DND-41 (cell line): ENCODE results near the gene HMCN2.

Experiments
- ATAC-seq: fragments of 200-7000 bp; cut with Tn5 transposase; 3 replicates; pipeline ENCODE4 v1.9.1; 2021; ENCODE audit warnings: low read depth; ENCODE audit not compliant: insufficient read depth
- DNase-seq: peaks from one replicate; pipeline ENCODE4 v3.0.0-alpha.2; 2020
- H2AFZ ChIP-seq: 2 replicates; pipeline ENCODE4 v1.6.0; 2012; ENCODE audit warnings: low read depth, low read length
- H3K27ac ChIP-seq: 2 replicates; pipeline ENCODE4 v1.5.1; 2012; ENCODE audit warnings: low read length, inconsistent platforms
- H3K27me3 ChIP-seq: fragments of 200-600 bp; sonication (generic); 2 replicates; pipeline ENCODE4 v1.6.0; 2012; ENCODE audit warnings: low read length, mild to moderate bottlenecking, inconsistent platforms; ENCODE audit not compliant: insufficient read depth, poor library complexity
- H3K36me3 ChIP-seq: 2 replicates; pipeline ENCODE4 v1.5.1; 2012; ENCODE audit warnings: low read length, inconsistent platforms; ENCODE audit not compliant: insufficient read depth
- H3K4me1 ChIP-seq: 2 replicates; pipeline ENCODE4 v1.5.1; 2012; ENCODE audit warnings: mild to moderate bottlenecking, low read length; ENCODE audit not compliant: insufficient read depth
- H3K4me2 ChIP-seq: 2 replicates; pipeline ENCODE4 v1.6.0; 2012; ENCODE audit warnings: mild to moderate bottlenecking, moderate library complexity, low read length, inconsistent platforms; ENCODE audit not compliant: insufficient read depth
- H3K4me3 ChIP-seq, 2 experiments: fragments of 200-600 bp in 1 of 2; shearing (Covaris generic) in 1 of 2; 2 replicates each; pipeline ENCODE4 v1.5.1; 2012 to 2016; ENCODE audit warnings: inconsistent platforms in 2 of 2, low read length in 2 of 2, mild to moderate bottlenecking in 2 of 2, low read depth in 1 of 2, moderate library complexity in 1 of 2
- H3K79me2 ChIP-seq: 2 replicates; pipeline ENCODE4 v1.6.0; 2012; ENCODE audit warnings: low read length, inconsistent platforms; ENCODE audit not compliant: insufficient read depth
- H3K9ac ChIP-seq: 2 replicates; pipeline ENCODE4 v1.6.0; 2012; ENCODE audit warnings: low read depth, mild to moderate bottlenecking, inconsistent platforms, low read length, moderate library complexity
- H3K9me3 ChIP-seq: 2 replicates; pipeline ENCODE4 v1.5.1; 2012; ENCODE audit warnings: low read length, moderate library complexity, mild to moderate bottlenecking, inconsistent platforms; ENCODE audit not compliant: insufficient read depth, severe bottlenecking
- H4K20me1 ChIP-seq: 2 replicates; pipeline ENCODE4 v1.6.0; 2012; ENCODE audit warnings: low read length; ENCODE audit not compliant: insufficient read depth
- EZH2 ChIP-seq: IDR thresholded peaks from 3 replicates; pipeline ENCODE4 v1.6.1; 2012; ENCODE audit warnings: borderline replicate concordance, low read depth, mild to moderate bottlenecking, moderate library complexity, low read length, inconsistent platforms; ENCODE audit not compliant: severe bottlenecking
- TF ChIP-seq, protein P1 (sequence below): IDR thresholded peaks from 2 replicates; pipeline ENCODE4 v1.5.1; 2012; ENCODE audit warnings: borderline replicate concordance, low read length, moderate library complexity, mild to moderate bottlenecking; ENCODE audit not compliant: poor library complexity, severe bottlenecking; ENCODE audit errors: extremely low read depth

Gene HMCN2

DNA sequence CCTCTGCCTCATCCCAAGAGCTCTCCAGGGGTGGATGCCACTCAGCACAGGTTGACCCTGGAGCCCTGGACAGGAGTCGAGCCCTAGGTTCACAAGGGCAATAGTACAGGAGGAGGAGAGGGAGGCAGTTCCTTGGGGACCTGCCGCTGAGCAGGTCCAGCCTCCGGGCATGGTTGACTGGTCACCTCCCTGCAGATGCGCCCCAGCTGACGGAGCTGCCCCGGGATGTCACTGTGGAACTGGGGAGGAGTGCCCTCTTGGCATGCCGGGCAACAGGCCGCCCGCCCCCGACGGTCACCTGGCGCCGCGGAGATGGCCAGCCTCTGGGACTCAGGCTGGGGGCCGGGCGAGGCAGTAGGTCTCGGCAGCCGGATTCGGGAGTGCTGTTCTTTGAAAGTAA, 53.7 kb downstream of the HMCN2 start:
- Histone ChIP-seq H3K9ac (no peak overlapping the region), H3K27me3 (no peaks in the 10 kb centered on the region), H3K4me2 (no peak overlapping the region), H4K20me1 (0 out of 2 replicates have a peak, but pooled peaks cover 4% of the 10 kb centered on the region), H3K4me1 (no peaks in the 10 kb centered on the region), H3K79me2 (no peaks in the 10 kb centered on the region), H3K4me3 (no peak overlapping the region), H3K9me3 (no peaks in the 10 kb centered on the region), H3K36me3 (no peaks in the 10 kb centered on the region), H2AFZ (no peak overlapping the region), H3K27ac (no peak overlapping the region)
- ATAC-seq (no peak), DNase-seq (no peak)
- TF ChIP-seq, protein P1, sequence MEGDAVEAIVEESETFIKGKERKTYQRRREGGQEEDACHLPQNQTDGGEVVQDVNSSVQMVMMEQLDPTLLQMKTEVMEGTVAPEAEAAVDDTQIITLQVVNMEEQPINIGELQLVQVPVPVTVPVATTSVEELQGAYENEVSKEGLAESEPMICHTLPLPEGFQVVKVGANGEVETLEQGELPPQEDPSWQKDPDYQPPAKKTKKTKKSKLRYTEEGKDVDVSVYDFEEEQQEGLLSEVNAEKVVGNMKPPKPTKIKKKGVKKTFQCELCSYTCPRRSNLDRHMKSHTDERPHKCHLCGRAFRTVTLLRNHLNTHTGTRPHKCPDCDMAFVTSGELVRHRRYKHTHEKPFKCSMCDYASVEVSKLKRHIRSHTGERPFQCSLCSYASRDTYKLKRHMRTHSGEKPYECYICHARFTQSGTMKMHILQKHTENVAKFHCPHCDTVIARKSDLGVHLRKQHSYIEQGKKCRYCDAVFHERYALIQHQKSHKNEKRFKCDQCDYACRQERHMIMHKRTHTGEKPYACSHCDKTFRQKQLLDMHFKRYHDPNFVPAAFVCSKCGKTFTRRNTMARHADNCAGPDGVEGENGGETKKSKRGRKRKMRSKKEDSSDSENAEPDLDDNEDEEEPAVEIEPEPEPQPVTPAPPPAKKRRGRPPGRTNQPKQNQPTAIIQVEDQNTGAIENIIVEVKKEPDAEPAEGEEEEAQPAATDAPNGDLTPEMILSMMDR = no peak
- no peak for TF ChIP-seq EZH2

DNA sequence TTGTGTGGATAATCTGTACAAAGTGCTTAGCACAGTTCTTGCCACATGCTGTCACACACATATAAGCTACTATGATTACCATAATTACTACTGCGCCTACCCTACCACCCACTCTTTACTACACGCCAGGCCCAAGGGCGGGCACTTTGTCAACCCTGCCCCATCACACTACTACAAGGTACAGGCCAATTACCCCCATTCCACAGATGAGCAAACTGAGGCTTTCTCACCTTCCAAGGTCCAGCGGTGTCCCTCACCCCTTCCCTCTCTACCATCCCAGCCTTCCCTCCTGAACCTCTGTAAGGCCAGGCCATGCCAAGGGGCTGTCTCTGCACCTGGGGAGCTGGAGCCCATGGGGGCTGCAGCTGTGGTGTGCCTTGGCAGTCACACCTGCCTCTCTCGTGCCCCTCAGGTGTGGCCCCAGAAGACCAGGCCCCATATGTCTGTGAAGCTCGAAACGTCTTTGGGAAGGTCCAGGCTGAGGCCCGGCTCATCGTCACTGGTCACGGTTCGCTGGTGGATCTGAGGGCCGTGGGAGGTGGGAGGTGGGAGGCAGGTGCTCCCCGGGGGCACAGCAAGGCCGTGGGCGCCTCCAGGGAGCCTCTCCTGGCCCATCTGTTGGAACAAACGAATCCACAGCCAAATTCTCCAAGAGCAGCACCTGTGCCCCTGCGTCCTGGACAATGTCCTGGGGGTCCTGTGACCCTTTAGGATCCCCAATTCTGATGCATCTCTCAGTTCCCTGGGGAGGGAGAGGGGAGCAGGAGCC, 54.6 kb downstream of the HMCN2 start:
- DNase-seq (no peak), ATAC-seq (no peak)
- Histone ChIP-seq H3K9ac (no peak overlapping the region), H3K4me2 (no peak overlapping the region), H4K20me1 (0 out of 2 replicates have a peak, but pooled peaks cover 4% of the 10 kb centered on the region), H3K27ac (no peak overlapping the region), H3K27me3 (no peaks in the 10 kb centered on the region), H3K36me3 (no peaks in the 10 kb centered on the region), H3K4me3 (no peak overlapping the region), H3K79me2 (no peaks in the 10 kb centered on the region), H2AFZ (no peak overlapping the region), H3K4me1 (no peaks in the 10 kb centered on the region), H3K9me3 (no peaks in the 10 kb centered on the region)
- TF ChIP-seq EZH2 = no peak
- TF ChIP-seq, protein P1 = no peak

DNA sequence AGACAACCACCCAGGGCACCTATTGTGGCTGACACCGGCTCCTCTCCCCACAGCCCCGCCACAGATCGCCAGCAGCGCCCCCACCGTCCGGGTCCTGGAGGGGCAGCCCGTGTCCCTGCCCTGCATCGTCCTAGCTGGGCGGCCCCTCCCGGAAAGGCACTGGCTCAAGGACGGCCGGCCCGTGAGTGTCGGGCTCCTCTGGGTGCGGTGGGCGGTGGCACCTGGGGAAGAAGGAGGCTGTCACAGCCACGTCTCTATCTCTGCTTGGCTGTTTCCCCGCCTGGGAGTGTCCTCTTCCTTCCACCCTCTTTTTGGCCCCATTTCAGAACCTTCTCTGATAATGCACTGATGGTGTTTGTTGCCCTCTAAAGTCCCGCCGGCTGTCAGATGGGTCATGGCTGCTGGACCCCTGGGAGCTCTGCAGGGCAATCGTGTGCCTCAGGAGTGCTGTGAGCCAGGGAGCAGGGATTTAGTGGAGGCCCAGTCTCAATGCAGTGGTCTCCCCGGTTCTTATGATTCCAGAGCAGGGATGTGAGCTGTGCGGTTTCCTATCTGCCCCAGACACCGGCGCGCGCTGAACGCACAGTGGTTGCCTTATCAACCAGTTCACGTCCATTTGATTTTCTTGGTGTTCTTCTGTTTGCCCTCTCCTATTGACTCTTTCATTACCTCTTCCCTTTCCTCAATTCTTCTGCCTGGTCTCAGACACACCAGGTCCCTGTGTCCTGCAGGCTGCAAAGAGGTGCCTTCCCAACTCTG, 55.3 kb downstream of the HMCN2 start:
- no peaks in the 10 kb centered on the region for H3K4me1 ChIP-seq
- no peak overlapping the region for H3K4me2 ChIP-seq
- DNase-seq (no peak), ATAC-seq (no peak)
- no peak overlapping the region for H3K9ac ChIP-seq
- no peak overlapping the region for H3K27ac ChIP-seq
- TF ChIP-seq EZH2 = no peak
- no peak overlapping the region for H2AFZ ChIP-seq
- H3K27me3 ChIP-seq = no peaks in the 10 kb centered on the region
- H4K20me1 ChIP-seq = 0 out of 2 replicates have a peak, but pooled peaks cover 2% of the 10 kb centered on the region
- H3K79me2 ChIP-seq = no peaks in the 10 kb centered on the region
- no peaks in the 10 kb centered on the region for H3K9me3 ChIP-seq
- H3K4me3 ChIP-seq = no peak overlapping the region
- no peaks in the 10 kb centered on the region for H3K36me3 ChIP-seq

DNA sequence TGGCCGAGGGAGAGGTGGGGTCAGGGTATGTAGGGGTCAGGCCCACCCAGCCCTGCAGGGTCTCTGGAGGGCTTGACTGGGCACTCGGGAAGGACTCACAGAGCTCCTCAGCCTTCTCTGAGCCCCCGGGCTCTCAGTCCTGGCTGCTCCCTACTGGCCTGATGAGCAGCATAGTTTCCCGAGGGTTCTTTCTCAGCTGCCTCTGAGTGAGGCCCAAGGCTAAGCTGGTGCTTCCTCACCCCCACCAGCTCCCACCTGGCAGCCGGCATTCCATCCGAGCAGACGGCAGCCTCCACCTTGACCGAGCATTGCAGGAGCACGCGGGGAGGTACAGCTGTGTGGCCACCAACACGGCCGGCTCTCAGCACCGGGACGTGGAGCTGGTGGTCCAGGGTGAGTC, 56.0 kb downstream of the HMCN2 start:
- H2AFZ ChIP-seq = no peak overlapping the region
- H3K36me3 ChIP-seq = no peaks in the 10 kb centered on the region
- H3K79me2 ChIP-seq = no peaks in the 10 kb centered on the region
- H3K9me3 ChIP-seq = no peaks in the 10 kb centered on the region
- no peak overlapping the region for H3K4me3 ChIP-seq
- H3K27me3 ChIP-seq = no peaks in the 10 kb centered on the region
- TF ChIP-seq, protein P1 = no peak
- no peak for TF ChIP-seq EZH2
- no peak overlapping the region for H3K4me2 ChIP-seq
- H3K27ac ChIP-seq = no peak overlapping the region
- no peaks in the 10 kb centered on the region for H4K20me1 ChIP-seq
- no peaks in the 10 kb centered on the region for H3K4me1 ChIP-seq
- H3K9ac ChIP-seq = no peak overlapping the region
- ATAC-seq (no peak), DNase-seq (no peak)
